HL-60 (cell line): ENCODE data around the gene RAB3A.

Experiments
- DNase-seq, 2 experiments: peaks; one replicate each; pipeline ENCODE4 v3.0.0-alpha.2; 2010 to 2020; ENCODE audit warnings: low read depth in 1 of 2, low spot score in 1 of 2
- H3K27ac ChIP-seq: fragments of 250-450 bp; sonication (Bioruptor Pico); replicated peaks from 2 replicates; pipeline ENCODE4 v1.5.1; 2020; ENCODE audit warnings: mild to moderate bottlenecking, moderate library complexity
- H3K27me3 ChIP-seq: fragments of 250-450 bp; sonication (Bioruptor Pico); 2 replicates; pipeline ENCODE4 v1.5.1; 2021; ENCODE audit warnings: mild to moderate bottlenecking, moderate library complexity; ENCODE audit not compliant: insufficient read depth, poor library complexity, severe bottlenecking
- H3K4me3 ChIP-seq: replicated peaks from 2 replicates; pipeline ENCODE4 v1.5.1; 2011; ENCODE audit warnings: mild to moderate bottlenecking, control low read depth, low read length; ENCODE audit not compliant: insufficient read depth
- GABPA ChIP-seq: IDR thresholded peaks from 2 replicates; pipeline ENCODE4 v1.6.1; 2012; ENCODE audit warnings: low read depth
- POLR2AphosphoS5 ChIP-seq: IDR thresholded peaks from 2 replicates; pipeline ENCODE4 v1.6.1; 2012; ENCODE audit warnings: low read depth
- REST ChIP-seq: IDR thresholded peaks from 2 replicates; pipeline ENCODE4 v1.6.1; 2012; ENCODE audit warnings: low read depth; ENCODE audit not compliant: insufficient replicate concordance
- SPI1 ChIP-seq: IDR thresholded peaks from 2 replicates; pipeline ENCODE4 v1.6.1; 2012; ENCODE audit warnings: low read depth, mild to moderate bottlenecking, borderline replicate concordance
- TF ChIP-seq, protein P1 (sequence below): IDR thresholded peaks from one replicate; pipeline ENCODE4 v1.5.1; 2011; ENCODE audit warnings: low read length, control low read depth, inconsistent platforms; ENCODE audit not compliant: insufficient read depth

The RAB3A gene

GRCh38 chr19:18197941-18198340 lies 5.9 kb downstream of the RAB3A start:
- TF ChIP-seq POLR2AphosphoS5 (no peak), SPI1 (no peak), REST (no peak)
- TF ChIP-seq, protein P1, sequence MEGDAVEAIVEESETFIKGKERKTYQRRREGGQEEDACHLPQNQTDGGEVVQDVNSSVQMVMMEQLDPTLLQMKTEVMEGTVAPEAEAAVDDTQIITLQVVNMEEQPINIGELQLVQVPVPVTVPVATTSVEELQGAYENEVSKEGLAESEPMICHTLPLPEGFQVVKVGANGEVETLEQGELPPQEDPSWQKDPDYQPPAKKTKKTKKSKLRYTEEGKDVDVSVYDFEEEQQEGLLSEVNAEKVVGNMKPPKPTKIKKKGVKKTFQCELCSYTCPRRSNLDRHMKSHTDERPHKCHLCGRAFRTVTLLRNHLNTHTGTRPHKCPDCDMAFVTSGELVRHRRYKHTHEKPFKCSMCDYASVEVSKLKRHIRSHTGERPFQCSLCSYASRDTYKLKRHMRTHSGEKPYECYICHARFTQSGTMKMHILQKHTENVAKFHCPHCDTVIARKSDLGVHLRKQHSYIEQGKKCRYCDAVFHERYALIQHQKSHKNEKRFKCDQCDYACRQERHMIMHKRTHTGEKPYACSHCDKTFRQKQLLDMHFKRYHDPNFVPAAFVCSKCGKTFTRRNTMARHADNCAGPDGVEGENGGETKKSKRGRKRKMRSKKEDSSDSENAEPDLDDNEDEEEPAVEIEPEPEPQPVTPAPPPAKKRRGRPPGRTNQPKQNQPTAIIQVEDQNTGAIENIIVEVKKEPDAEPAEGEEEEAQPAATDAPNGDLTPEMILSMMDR = no peak
- no peak for DNase-seq
- no peak overlapping the region for H3K27ac ChIP-seq
- H3K27me3 ChIP-seq = no peaks in the 10 kb centered on the region
- H3K4me3 ChIP-seq = no peak overlapping the region

DNA sequence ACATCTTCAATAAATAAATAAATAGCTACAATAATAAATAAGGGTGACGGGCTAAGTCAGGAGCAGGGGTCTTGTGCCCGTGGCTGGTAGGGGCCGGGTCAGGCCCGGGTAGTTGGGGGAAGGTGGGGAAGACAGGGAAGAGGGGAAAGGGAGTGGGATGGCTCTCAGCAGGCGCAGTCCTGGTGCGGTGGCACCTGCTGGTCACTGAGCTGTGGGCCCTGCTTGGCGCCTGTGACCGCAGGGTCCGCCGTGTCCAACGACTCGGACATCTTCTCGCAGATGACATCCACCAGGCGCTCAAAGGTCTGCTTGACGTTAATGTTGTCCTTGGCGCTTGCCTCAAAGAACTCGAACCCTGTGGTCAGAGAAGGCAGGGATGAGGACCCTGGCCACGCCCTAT lies 6.5 kb downstream of the RAB3A start:
- Histone ChIP-seq H3K27me3 (no peaks in the 10 kb centered on the region), H3K4me3 (no peak overlapping the region), H3K27ac (no peak overlapping the region)
- no peak for TF ChIP-seq SPI1
- no peak for TF ChIP-seq GABPA
- no peak for TF ChIP-seq POLR2AphosphoS5
- TF ChIP-seq, protein P1 = no peak
- no peak for TF ChIP-seq REST
- DNase-seq = no peak

DNA sequence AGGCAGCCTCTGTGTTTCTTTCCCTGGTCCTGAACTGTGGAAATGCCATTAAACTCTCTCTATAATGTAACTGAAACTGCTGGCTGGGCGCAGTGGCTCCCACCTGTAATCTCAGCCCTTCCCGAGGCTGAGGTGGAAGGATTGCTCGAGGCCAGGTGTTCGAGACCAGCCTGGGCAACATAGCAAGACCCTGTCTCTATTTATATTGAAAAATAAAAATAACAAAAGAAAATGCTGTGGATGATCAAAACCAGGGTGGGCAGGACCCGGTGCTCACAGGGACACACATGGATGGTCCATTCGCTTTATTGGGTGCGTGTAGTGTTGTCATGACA lies 7.4 kb downstream of the RAB3A start:
- Histone ChIP-seq H3K27me3 (no peaks in the 10 kb centered on the region), H3K27ac (no peak overlapping the region), H3K4me3 (no peak overlapping the region)
- DNase-seq = no peak
- TF ChIP-seq REST (no peak), SPI1 (no peak)
- TF ChIP-seq, protein P1 = no peak
